ENCODE data around the gene CDC123. TPM values are rescaled to one million over a fixed set of nuclear protein-coding genes. Genes with fewer than 3 reads are reported as not detected.
"Not testable (repeated sequence)": the region's sequence is repeated elsewhere in the genome, so short reads cannot be mapped to it uniquely, and the experiment has no call there.

CDC123 gene
- total RNA-seq, 1 experiment from 2014 or later: 106 TPM

DNA sequence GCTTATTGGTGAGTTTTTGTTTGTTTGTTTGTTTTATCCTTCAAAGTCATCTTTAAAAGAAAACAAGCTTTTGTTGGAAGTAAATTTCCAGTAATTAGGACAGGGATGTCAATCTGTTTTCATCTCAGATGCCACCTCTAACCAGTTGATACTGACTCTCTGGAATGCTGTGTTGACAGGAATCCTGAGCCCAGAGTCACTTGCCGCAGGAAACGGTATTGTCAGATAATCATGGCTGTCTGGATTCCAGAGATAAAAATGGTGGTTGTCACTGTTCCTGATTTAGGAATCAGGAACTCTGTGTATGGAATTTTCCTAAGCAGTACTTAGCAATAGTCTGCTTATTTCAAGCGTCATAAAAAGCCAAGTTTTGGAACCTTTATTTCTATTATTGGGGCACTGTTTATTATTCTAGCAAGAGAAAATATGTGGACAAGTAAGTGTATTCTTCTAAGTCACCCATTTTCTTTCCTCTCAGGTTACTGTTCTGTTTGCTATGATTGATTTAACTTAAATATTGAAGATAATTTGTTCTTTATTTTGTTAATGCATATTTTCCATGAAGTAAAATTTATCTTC, 39.2 kb downstream of the CDC123 start:
- DNase-seq (ENCODE audit: low read depth): no peak

DNA sequence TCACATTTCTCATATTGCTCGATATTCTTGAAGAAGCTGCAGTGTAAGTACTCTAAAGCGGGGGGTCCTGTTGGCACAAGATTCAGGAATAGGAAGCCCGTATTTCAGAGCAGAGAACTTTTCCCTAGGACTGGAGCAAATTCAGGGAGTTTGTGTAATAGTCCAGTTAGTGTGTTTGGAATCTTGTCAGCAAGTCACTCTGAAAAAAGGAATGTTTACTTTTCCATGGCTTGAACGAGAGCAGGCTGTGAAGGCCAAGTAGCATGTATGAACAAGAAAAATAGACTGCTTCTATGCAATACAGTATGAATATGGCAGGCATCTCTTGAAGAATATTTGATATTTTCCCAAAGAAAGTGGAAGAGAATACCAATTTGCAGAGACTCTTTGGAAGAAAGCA, 39.8 kb downstream of the CDC123 start:
- no peak for DNase-seq (ENCODE audit: low read depth)

DNA sequence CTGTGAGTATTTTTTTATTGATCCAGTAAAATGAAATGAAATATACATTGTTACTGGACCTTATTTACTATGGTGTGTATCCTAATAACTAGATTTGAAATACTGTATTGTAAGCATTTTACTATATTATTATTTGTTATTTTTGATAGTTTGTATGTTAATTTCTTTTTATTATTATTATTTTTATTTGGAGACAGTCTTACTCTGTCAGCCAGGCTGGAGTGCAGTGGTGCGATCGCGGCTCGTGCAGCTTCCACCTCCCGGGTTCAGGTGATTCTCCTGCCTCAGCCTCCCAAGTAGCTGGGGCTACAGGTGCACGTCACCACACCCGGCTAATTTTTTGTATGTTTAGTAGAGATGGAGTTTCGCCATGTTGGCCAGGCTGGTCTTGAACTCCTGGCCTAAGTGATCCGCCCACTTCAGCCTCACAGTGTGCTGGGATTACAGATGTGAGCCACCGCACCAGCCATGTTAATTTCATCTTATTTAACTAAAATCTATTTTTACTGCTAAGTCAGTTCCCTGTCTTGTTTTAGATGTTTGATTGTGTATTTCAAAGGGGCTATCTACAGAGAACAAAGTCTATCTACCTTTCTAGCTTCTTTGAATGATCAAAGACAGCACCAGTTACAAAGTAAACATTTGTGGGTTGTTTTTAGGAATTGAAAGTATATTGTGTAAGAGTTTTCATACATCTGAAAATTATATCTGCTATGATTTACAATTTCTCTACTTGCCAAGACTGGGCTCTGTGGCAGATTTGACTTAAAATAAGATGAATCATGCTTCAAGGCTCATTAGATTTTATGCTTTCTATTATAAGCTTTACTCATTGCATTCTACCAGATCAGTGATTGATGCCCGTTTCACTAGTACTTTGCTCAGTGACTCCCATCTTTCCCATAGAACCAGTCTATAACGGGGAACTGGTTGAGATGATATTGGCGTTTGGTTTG, 41.6 kb downstream of the CDC123 start:
- no peak for DNase-seq (ENCODE audit: low read depth)

DNA sequence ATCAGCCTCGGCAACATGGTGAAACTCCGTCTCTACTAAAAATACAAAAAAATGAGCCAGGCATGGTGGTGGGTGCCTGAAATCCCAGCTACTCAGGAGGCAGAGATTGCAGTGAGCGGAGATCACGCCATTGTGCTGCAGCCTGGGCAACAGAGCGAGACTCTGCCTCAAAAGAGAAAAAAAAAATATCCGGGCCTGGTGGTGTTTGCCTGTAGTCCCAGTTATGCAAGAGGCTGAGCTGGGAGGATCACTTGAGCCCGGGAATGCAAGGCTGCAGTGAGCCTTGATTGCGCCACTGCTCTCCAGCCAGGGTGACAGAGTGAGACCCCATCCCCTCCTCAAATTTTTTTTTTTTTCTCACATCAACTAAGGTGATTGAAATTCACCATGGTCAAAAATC, 42.8 kb downstream of the CDC123 start:
- DNase-seq (ENCODE audit: low read depth): no peak

DNA sequence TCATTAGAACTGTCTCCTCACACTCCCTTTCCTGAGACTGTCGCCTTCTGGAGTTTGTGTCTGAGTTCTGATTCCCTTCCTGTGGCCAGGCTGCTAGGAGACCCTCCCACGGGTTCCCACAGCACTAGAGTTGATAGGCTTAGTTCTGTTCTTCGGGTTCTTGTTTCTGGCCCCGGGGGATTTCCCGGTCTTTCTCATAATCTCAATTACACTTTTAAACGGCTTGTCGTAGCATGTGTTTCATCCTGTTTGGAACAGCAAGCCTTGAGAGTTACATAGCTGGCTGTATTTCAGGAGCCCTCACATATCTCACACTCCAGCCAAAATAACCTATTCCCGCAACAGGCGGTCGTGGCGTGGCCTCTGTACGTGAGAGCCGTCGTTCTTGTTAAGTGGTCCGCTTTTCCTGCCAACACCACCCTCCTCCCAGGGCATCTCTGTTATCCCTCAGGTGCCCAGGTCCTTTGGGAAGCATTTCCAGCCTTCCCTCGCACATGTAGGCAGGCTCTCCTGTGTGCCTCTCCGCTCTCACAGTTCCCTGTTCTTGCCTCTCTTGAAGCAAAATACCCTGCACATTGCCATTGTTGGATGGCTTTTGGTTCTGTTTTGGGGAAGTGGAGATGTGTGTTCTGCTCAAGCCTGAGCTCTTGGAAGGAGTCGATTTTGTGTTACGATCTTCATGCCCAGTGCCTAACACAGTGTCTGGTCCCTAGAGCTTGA, 46.0 kb downstream of the CDC123 start:
- DNase-seq (ENCODE audit: low read depth): peak; percentile 8

DNA sequence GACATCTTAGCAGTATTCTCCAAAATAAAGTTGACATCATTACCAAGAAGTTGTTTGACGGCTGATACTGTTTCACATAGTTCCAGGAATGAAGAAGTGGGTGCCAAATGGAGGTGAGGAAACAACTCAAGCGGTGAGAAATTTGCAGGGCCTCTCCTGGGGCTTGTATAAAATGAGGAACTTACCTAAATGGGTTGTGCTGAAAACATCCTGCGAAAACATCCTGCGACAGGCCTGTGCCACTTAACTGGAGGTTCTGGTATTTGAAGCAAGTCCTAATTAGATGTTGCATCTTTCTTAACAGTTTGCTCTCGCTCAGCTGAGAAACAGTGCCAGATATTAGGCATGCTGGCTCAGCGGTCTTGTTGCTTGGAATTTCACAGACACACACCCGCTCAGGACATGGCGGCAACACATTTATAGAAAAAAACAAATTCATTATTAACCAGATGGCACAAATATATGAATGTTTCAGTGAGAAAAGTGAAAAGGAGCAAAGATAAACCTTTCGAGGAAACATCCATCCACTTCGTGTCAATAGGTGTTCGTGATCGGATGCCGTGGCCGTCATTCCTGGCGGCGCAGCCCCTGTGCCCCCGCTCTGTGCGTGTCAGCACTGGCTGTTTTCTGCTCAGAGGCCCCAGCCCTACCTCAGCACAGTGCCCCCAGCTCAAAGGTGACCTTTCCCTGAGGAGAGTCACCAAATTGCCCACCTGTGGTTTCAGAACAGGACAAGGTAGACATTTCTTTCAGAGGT, 48.1 kb downstream of the CDC123 start:
- DNase-seq (ENCODE audit: low read depth): no peak

DNA sequence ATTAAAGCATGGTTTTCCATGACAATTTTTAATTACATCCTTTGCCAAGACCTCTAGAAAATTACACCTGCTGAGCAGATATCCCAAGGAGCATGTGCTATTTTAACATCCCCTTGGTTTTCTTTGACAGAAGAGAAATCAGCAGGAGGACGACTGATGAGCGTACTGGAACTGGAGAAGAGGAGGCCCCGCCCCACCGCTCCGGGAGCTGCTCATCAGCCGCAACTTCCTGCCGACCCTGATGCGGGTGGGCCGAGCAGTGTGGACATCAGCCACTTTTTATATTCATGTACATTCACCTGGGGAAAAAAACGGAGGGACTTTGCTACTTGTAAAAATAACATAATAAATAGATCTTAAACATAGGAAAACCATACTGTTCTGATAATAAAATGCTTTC, 54.2 kb downstream of the CDC123 start:
- no peak for DNase-seq (ENCODE audit: low read depth)

DNA sequence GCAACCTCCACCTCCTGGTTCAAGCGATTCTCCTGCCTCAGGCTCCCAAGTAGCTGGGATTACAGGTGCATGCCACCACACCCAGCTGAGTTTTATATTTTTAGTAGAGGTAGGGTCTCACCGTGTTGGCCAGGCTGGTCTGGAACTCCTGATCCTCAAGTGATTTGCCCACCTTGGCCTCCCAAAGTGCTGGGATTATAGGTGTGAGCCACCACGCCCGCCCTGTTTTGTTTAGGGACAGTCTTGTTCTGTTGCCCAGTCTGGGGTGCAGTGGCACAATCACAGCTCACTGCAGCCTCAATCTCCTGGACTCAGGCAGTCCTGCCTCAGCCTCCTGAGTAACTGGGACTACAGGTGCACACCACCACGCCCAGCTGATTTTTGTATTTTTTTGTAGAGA, 54.7 kb downstream of the CDC123 start:
- DNase-seq (ENCODE audit: low read depth): not testable (repeated sequence)

DNA sequence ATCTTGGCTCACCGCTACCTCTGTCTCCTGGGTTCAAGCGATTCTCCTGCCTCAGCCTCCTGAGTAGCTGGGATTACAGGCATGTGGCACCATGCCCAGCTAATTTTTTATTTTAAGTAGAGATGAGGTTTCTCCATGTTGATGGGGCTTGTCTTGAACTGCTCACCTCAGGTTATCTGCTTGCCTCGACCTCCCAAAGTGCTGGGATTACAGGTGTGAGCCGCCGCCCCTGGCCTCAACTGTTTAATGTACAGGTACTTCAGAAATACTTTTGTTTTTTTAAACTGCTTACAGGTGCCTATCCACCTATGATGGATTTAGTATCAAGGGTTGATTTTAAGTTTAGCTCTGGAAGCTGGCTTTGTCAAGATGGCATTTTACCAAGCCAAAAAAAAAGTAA, 55.6 kb downstream of the CDC123 start:
- no peak for DNase-seq (ENCODE audit: low read depth)

DNA sequence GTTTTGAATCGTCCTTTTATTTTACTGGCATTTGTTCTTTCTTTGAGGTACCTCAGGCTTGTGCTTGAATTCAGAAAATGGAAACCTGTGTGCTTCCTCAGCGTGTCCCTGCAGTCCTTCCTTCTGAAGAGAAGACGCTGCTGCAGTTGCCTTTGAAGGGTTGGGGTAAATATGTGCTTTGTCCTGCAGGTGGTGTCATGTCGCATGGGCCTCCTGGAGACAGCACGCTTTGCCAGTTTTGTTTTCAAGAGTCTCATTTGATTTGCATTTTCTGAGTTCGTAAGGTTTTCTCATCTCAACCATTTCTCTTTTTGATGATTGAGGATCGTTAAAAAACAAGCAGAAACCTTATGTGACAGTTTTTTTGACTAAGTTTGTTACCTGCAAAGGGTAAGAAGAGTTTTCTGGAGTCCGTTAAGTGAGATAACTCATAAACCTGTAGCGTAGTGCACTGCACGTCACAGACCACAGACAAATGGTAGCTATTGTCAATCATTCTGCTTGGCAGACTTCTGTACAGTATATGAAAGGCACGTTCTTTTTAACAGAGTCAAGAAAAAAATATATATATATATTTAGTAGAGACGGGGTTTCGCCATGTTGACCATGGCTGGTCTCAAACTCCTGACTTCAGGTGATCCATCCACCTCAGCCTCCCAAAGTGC, 57.0 kb downstream of the CDC123 start:
- DNase-seq (ENCODE audit: low read depth): peak; percentile 7

DNA sequence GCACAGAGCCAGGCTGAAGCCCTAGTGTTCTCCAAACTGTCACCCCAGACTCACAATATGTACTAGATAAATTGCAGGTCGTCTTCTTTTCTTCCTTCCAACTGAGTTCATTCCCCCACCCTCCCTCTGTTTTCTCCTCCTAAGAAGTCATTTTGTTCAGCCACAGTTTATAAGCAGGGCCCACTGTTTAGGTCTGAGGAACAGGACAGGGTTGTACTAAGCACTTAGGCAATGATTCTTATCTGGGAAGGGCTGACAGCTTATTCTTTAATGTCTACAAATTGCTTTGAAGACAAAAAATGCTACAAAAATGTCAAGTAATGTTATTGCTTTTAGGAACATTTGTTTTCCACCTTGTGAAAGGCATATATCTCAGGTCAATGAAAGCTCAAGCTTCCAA, 59.1 kb downstream of the CDC123 start:
- no peak for DNase-seq (ENCODE audit: low read depth)

DNA sequence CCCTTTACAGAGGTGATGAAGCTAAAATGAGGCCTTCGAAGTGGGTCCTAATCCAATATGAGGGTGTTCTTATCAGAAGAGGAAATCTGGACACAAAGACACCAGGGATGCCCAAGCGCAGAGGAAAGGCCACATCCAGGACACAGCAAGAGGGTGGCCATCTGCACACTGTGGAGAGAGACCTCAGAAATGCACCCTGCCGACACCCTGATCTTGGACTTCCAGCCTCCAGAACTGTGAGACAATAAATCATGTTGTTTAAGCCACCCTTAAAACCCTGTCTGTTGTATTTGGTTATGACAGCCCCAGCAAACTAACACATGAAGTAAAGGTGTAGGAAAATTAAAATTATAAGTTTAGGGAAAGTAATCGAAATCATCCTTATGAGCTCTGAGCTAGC, 64.0 kb downstream of the CDC123 start:
- DNase-seq (ENCODE audit: low read depth): no peak

DNA sequence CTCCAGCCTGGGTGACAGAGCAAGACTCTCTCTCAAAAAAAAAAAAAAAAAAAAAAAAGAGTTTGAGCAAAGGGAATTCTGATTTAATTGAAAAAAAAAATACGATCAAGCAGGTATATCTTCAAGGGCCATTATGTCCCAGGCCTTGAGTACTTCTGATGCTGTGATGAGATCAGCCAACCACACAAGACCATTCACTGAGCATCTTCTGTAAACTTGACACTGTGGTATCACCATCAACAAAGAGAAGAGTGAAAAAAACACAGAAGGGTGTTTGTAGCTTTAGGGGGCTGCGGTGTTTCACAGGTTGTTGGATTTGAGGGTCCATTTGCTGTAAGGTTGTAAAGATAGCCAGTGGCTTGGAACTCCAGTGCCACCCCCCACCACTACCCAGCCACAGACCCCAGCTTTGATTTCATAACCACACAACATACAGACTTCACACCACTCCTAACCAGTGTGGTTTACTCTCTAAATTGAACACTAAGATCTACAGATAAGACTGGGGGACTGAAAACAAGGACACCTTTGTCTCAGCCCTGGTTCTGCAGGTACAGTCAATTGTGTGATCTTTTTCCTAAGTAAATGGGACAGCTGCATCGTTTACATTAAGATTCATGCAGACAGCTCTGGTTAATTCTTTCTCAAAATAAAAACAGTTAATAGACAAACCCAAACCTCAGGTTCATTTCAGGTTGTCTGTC, 66.4 kb downstream of the CDC123 start:
- no peak for DNase-seq (ENCODE audit: low read depth)

DNA sequence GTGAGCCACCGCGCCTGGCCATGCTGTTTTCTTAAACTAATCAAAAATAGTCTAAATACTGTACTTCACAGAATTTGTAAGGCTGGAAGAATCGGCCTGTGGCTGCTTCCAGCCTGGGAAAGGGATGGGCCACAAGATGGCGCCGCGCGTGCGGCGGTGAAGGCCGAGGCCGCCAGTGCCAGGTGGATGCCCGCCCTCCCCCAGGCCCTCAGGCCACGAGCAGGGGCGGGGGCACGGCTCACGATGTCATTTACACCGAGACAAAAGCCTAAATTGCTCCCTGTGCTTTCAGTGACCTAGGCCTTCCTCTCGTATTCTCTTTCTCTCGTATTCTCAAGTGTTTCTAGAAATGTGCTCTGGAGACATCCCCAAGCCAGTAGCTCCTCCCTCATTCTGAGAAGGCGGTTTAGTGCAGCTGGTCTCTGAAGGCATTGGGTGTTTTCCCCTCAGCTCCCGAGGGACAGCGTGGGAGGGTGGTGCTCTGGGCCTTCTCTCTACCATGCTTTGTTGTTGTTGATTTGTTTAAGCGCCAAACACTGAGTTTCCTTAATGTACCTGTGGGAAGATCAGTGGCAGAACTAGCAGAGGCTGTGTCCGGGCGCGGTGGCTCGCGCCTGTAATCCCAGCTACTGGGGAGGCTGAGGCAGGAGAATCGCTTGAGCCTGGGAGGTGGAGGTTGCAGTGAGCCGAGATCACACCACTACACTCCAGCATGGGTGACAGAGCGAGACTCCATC, 68.4 kb downstream of the CDC123 start:
- DNase-seq (ENCODE audit: low read depth): peak; percentile 61

DNA sequence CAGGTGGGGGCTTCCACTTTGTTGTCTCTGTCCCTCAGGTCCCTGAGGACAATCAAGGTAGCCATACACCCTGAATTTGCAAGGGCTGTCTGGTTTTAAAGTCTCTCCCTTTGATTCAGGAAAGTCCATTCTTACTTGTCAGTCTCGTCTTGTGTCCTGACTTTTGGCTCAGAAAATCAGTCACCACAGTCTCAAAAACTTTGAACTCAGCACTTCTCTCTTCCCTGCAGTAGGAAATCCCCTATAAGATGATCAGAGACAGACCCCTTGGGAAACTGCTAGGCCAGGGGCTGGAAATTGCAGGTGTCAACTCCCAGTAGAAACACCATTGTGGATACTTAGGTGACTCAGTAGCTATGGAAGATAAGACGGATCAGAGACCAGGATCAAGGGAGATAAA, 73.1 kb downstream of the CDC123 start:
- no peak for DNase-seq (ENCODE audit: low read depth)

DNA sequence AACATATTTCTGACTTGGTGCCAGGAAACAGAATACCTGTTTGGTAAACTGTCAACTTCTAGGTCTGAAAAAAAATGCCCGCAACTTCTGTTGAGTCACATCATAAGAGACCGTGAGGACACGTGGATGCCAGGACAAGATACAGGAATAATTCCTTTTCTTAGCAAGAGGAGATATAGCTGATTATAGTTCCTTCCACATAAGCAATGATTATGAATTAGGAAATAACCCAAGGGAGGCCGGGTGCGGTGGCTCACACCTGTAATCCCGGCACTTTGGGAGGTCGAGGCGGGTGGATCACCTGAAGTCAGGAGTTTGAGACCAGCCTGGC, 75.2 kb downstream of the CDC123 start:
- no peak for DNase-seq (ENCODE audit: low read depth)

DNA sequence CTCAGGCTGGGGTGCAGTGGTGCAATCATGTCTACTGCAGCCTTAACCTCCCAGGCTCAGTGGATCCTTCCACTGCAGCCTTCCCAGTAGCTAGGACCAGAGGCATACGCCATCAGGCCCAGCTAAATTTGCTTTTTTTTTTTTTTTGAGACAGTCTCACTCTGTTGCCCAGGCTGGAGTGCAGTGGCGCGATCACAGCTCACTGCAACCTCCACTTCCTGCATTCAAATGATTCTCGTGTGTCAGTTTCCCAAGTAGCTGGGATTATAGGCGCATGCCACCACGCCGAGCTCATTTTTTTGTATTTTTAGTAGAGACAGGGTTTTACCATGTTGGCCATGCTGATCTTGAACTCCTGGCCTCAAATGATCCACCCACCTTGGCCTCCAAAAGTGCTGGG, 81.9 kb downstream of the CDC123 start:
- not testable (repeated sequence) for DNase-seq (ENCODE audit: low read depth)

DNA sequence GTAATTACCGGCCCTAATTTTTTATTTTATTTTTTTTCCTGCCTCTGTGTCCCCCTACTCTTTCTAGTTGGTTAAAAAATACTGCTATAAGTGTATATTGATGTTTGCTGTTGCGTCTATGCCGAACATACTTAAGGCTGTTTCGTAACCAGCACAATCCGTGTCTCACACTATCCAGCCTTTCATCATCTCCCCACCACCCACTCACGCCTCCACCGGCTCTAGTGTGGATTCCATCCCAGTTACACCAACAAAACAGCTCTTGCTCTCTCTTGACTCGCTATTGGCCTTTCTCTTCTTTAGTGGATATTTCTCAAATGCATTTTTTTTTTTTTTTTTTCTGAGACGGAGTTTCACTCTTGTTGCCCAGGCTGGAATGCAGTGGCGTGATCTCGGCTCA, 83.3 kb downstream of the CDC123 start:
- no peak for DNase-seq (ENCODE audit: low read depth)

DNA sequence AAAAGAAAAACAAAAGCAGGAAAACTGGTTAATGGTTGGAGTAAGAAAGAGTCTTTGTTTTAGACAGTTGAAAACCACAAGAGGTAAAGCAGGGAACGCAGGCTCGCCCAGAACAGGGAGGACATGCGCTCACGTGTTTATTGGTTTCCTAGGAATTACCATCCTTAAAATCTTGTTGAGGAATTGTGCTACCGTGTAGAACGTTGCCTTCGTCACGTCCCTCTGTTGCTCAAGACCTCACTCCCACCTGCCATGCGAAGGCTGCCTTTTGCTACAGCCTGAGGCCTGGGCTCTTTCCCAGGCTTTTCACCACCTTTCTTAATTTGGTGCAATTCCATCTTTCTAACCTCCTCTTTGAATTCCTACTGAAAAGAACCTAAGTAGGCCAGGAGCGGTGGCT, 91.8 kb downstream of the CDC123 start:
- no peak for DNase-seq (ENCODE audit: low read depth)

DNA sequence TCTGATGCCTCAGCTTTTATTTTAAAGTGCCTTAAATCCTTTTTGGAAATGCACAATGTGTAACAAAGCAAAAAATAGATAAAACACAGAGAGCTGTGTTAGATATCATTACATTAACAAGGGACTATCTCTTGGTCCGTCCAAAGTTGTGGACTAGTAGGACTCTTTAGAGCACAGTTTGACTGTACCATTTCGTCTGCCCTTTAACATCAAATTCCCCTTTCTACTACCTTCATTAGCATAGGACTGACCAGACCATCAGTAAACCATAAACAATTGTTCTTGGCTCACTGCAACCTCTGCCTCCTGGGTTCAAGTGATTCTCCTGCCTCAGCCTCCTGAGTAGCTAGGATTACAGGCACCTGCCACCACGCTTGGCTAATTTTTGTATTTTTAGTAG, 101.8 kb downstream of the CDC123 start:
- DNase-seq (ENCODE audit: low read depth): not testable (repeated sequence)
